ENCODE data around the gene GPAT2. TPM values are rescaled to one million over a fixed set of nuclear protein-coding genes. Genes with fewer than 3 reads are reported as not detected.
"Not testable (repeated sequence)": the region's sequence is repeated elsewhere in the genome, so short reads cannot be mapped to it uniquely, and the experiment has no call there.

The GPAT2 gene
- total and polyA plus RNA-seq, 2 of the 4 experiments (the other 2 are of a cell fraction), result 0.36 to 0.53 TPM

- H3K27ac ChIP-seq (ENCODE audit: insufficient read depth, low read length); ATAC-seq (ENCODE audit: low read depth); BruUV-seq (replicated peaks); H2BK120ac ChIP-seq (ENCODE audit: low read depth, low read length); H3K9ac ChIP-seq (ENCODE audit: low read depth, low read length); H3K4me2 ChIP-seq (ENCODE audit: low read depth, low read length); H3K4ac ChIP-seq (ENCODE audit: low read depth, low read length); H3K9me1 ChIP-seq (ENCODE audit: insufficient read depth, low read length); DNase-seq; intact Hi-C loops (cut with micrococcal nuclease); H3K27me3 ChIP-seq (ENCODE audit: control insufficient read depth, insufficient read depth, low read length); CTCF ChIA-PET; H2BK20ac ChIP-seq (ENCODE audit: low read depth, low read length); H2AK9ac ChIP-seq (replicated peaks; ENCODE audit: low read depth, low read length, poor library complexity); H3K4me3 ChIP-seq (ENCODE audit: insufficient read depth, low read depth, low read length); H3K9me3 ChIP-seq (ENCODE audit: control insufficient read depth, insufficient read depth, low read length); H3K4me1 ChIP-seq (ENCODE audit: control insufficient read depth, insufficient read depth, low read length); H3K79me1 ChIP-seq (ENCODE audit: low read depth in 1 of 2, low read length in 2 of 2); H4K5ac ChIP-seq (ENCODE audit: low read depth, low read length); H2AK5ac ChIP-seq (ENCODE audit: low read depth, low read length); POLR2A ChIA-PET (ENCODE audit: unreplicated experiment); H2BK15ac ChIP-seq (ENCODE audit: low read depth, low read length); H4K20me1 ChIP-seq (ENCODE audit: insufficient read depth, low read length); H4K91ac ChIP-seq (ENCODE audit: insufficient read depth, low read depth, low read length); H4K8ac ChIP-seq (ENCODE audit: low read depth in 2 of 2, low read length in 2 of 2); H3K14ac ChIP-seq (replicated peaks; ENCODE audit: low read depth, low read length); H3K56ac ChIP-seq (ENCODE audit: extremely low read depth, insufficient read depth, low read length); H3K36me3 ChIP-seq (ENCODE audit: control insufficient read depth, insufficient read depth, low read length); H2BK5ac ChIP-seq (ENCODE audit: low read depth, low read length, poor library complexity, severe bottlenecking); dilution Hi-C loops (cut with HindIII; ENCODE audit: low sequenced_read_pairs, unreplicated experiment); H2AFZ ChIP-seq (replicated peaks; ENCODE audit: low read length, poor library complexity); H3K23ac ChIP-seq (ENCODE audit: low read depth, low read length); H3K18ac ChIP-seq (ENCODE audit: low read depth, low read length): not testable (repeated sequence)
- no CpG with 5 or more reads among the region's 6 CpGs for WGBS, 2 experiments (ENCODE audit: extremely low coverage in 2 of 2, insufficient read length in 1 of 2)
- in situ Hi-C loops (cut with MboI; ENCODE audit: low sequenced_read_pairs), result loop anchor here (25.0 kb wide), 1 partner anchor 1603 kb away; the partner anchor contains the start of genes ACTR1B and C2orf92
Observed at GRCh38 chr2:96059443-96059842, 24.7 kb upstream of the GPAT2 start.

GRCh38 chr2:96055830-96056229, 21.1 kb upstream of the GPAT2 start:
- ATAC-seq (ENCODE audit: low read depth); intact Hi-C loops (cut with micrococcal nuclease): not testable (repeated sequence)

More at GRCh38 chr2:96055830-96056229, 21.1 kb upstream of the GPAT2 start:
- BruUV-seq (replicated peaks); POLR2A ChIA-PET (ENCODE audit: unreplicated experiment); H4K8ac ChIP-seq (ENCODE audit: low read depth in 2 of 2, low read length in 2 of 2); H2AK9ac ChIP-seq (replicated peaks; ENCODE audit: low read depth, low read length, poor library complexity); CTCF ChIA-PET; H3K9me1 ChIP-seq (ENCODE audit: insufficient read depth, low read length); H3K79me1 ChIP-seq (ENCODE audit: low read depth in 1 of 2, low read length in 2 of 2); H4K5ac ChIP-seq (ENCODE audit: low read depth, low read length); H3K4me3 ChIP-seq (ENCODE audit: insufficient read depth, low read depth, low read length); H3K56ac ChIP-seq (ENCODE audit: extremely low read depth, insufficient read depth, low read length); H3K23ac ChIP-seq (ENCODE audit: low read depth, low read length); H3K27me3 ChIP-seq (ENCODE audit: control insufficient read depth, insufficient read depth, low read length); H2BK120ac ChIP-seq (ENCODE audit: low read depth, low read length); H3K9ac ChIP-seq (ENCODE audit: low read depth, low read length); H3K36me3 ChIP-seq (ENCODE audit: control insufficient read depth, insufficient read depth, low read length); H2BK15ac ChIP-seq (ENCODE audit: low read depth, low read length); H4K91ac ChIP-seq (ENCODE audit: insufficient read depth, low read depth, low read length); H2AK5ac ChIP-seq (ENCODE audit: low read depth, low read length); dilution Hi-C loops (cut with HindIII; ENCODE audit: low sequenced_read_pairs, unreplicated experiment); H3K14ac ChIP-seq (replicated peaks; ENCODE audit: low read depth, low read length); H2AFZ ChIP-seq (replicated peaks; ENCODE audit: low read length, poor library complexity); H3K4me2 ChIP-seq (ENCODE audit: low read depth, low read length); H3K9me3 ChIP-seq (ENCODE audit: control insufficient read depth, insufficient read depth, low read length); H2BK5ac ChIP-seq (ENCODE audit: low read depth, low read length, poor library complexity, severe bottlenecking); H3K27ac ChIP-seq (ENCODE audit: insufficient read depth, low read length); H2BK20ac ChIP-seq (ENCODE audit: low read depth, low read length); DNase-seq; H3K4ac ChIP-seq (ENCODE audit: low read depth, low read length); H3K18ac ChIP-seq (ENCODE audit: low read depth, low read length); H3K4me1 ChIP-seq (ENCODE audit: control insufficient read depth, insufficient read depth, low read length); H4K20me1 ChIP-seq (ENCODE audit: insufficient read depth, low read length): not testable (repeated sequence)
- in situ Hi-C loops (cut with MboI; ENCODE audit: low sequenced_read_pairs), result loop anchor here (25.0 kb wide), 1 partner anchor 1606 kb away; the partner anchor contains the start of genes ACTR1B and C2orf92
- WGBS, 2 experiments (ENCODE audit: extremely low coverage in 2 of 2, insufficient read length in 1 of 2), result no CpG with 5 or more reads among the region's 6 CpGs

All from IMR-90 (cell line).